Gastroesophageal sphincter (tissue), 4 donors: ENCODE results near the gene SLC35E4. TPM values are rescaled to one million over a fixed set of nuclear protein-coding genes. Genes with fewer than 3 reads are reported as not detected.
A peak's percentile ranks its signal among the peaks of the same experiment; 100 is the strongest.

Source experiments
- ATAC-seq: fragments of 150-250 bp; one replicate; pipeline ENCODE4 v1.9.1; 2016; ENCODE audit warnings: mild to moderate bottlenecking, moderate library complexity
- H3K27ac ChIP-seq, 4 donors: fragments of 200-600 bp; sonication (generic) in 3 of 4; 1 replicate in 3 of 4; 2 replicates in 1 of 4; pipeline ENCODE4 v1.5.1; 2016 to 2019
- H3K27me3 ChIP-seq: fragments of 200-600 bp; sonication (generic); one replicate; pipeline ENCODE4 v1.5.1; 2019
- H3K36me3 ChIP-seq, 2 donors: fragments of 200-600 bp; sonication (generic); one replicate each; pipeline ENCODE4 v1.5.1; 2019; ENCODE audit warnings: control low read depth in 1 of 2
- H3K4me1 ChIP-seq, 3 donors: fragments of 200-600 bp; sonication (generic); 1 replicate in 2 of 3; 2 replicates in 1 of 3; pipeline ENCODE4 v1.5.1; 2016 to 2019; ENCODE audit warnings: control low read depth in 2 of 3
- H3K4me3 ChIP-seq, 2 donors: fragments of 200-600 bp; sonication (generic); one replicate each; pipeline ENCODE4 v1.5.1; 2019; ENCODE audit warnings: mild to moderate bottlenecking in 1 of 2, moderate library complexity in 1 of 2
- H3K9me3 ChIP-seq, 3 donors: fragments of 200-600 bp; sonication (generic); one replicate each; pipeline ENCODE4 v1.5.1; 2017 to 2019; ENCODE audit warnings: control low read depth in 2 of 3
- EP300 ChIP-seq: sonication (generic); formaldehyde crosslinking; IDR thresholded peaks from one replicate; pipeline ENCODE4 v1.6.1; 2017; ENCODE audit warnings: antibody characterized with exemption, mild to moderate bottlenecking
- POLR2A ChIP-seq, 2 donors: fragments of 450-650 bp; IDR thresholded peaks; one replicate each; pipeline ENCODE4 v1.6.1; 2017; ENCODE audit warnings: antibody characterized with exemption in 2 of 2, mild to moderate bottlenecking in 2 of 2, moderate library complexity in 1 of 2
- POLR2AphosphoS5 ChIP-seq: sonication (generic); formaldehyde crosslinking; IDR thresholded peaks from one replicate; pipeline ENCODE4 v1.6.1; 2017; ENCODE audit warnings: antibody characterized with exemption
- WGBS, 2 donors: methylation state at CpG; one replicate each; pipeline ENCODE4 v1.1.5; 2018; ENCODE audit warnings: low coverage in 1 of 2; 5-methylcytosine and 5-hydroxymethylcytosine counted together
- total RNA-seq, 4 donors: library from RNA; depleted of rRNA; stranded (reverse); fragments of >200 nt; gene quantifications; one replicate each; pipeline ENCODE4 v1.1.0, GENCODE V29; 2016
- TF ChIP-seq, protein P1 (sequence below), 4 experiments: fragments of 200-600 bp in 2 of 4; fragments of 450-650 bp in 2 of 4; sonication (generic) in 1 of 4; IDR thresholded peaks; one replicate each; pipeline ENCODE4 v1.5.1; 2017 to 2019; ENCODE audit warnings: antibody characterized with exemption in 4 of 4, mild to moderate bottlenecking in 2 of 4, moderate library complexity in 2 of 4

The SLC35E4 gene
- total RNA-seq, 4 donors from 2014 or later = 6.5 to 13.5 (median 10.9) TPM

DNA sequence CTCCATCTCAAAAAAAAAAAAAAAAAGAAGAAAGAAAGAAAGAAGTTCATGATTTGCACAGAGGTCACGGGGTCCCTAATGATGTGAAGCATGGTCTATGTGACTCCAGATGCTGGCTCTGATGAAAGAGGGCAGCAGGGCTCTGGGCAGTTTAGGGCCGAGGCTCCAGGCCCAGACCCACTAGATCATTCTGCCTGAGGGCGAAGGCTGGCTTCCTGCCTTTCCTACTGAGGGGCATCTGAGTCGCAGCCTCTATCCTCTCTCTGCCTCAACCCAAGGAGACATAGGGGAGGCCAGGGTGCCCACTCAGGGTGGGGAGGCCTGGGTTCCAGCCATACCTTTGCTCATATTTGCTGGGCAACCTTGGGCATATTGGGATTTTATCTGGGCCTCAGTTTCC, 4.8 kb downstream of the SLC35E4 start:
- TF ChIP-seq POLR2A (IDR thresholded peaks at IDR 0.05) = no peak
- TF ChIP-seq, protein P1, sequence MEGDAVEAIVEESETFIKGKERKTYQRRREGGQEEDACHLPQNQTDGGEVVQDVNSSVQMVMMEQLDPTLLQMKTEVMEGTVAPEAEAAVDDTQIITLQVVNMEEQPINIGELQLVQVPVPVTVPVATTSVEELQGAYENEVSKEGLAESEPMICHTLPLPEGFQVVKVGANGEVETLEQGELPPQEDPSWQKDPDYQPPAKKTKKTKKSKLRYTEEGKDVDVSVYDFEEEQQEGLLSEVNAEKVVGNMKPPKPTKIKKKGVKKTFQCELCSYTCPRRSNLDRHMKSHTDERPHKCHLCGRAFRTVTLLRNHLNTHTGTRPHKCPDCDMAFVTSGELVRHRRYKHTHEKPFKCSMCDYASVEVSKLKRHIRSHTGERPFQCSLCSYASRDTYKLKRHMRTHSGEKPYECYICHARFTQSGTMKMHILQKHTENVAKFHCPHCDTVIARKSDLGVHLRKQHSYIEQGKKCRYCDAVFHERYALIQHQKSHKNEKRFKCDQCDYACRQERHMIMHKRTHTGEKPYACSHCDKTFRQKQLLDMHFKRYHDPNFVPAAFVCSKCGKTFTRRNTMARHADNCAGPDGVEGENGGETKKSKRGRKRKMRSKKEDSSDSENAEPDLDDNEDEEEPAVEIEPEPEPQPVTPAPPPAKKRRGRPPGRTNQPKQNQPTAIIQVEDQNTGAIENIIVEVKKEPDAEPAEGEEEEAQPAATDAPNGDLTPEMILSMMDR (IDR thresholded peaks at IDR 0.05) = no peak
- TF ChIP-seq POLR2AphosphoS5 = no peak
- no peak for TF ChIP-seq EP300
- no peaks in the 10 kb centered on the region for H3K36me3 ChIP-seq
- H3K27ac ChIP-seq = no peak overlapping the region
- 96% methylated on average over 3 of the region's 4 CpGs; no CpG with 5 or more reads in 1 of the 2 donors for WGBS, 2 donors
- H3K4me1 ChIP-seq = peaks cover 0 to 65% (median 24%) of the 10 kb centered on the region in 3 donors
- H3K4me3 ChIP-seq = no peak overlapping the region
- ATAC-seq = no peak
- no peaks in the 10 kb centered on the region for H3K27me3 ChIP-seq
- no peaks in the 10 kb centered on the region for H3K9me3 ChIP-seq

DNA sequence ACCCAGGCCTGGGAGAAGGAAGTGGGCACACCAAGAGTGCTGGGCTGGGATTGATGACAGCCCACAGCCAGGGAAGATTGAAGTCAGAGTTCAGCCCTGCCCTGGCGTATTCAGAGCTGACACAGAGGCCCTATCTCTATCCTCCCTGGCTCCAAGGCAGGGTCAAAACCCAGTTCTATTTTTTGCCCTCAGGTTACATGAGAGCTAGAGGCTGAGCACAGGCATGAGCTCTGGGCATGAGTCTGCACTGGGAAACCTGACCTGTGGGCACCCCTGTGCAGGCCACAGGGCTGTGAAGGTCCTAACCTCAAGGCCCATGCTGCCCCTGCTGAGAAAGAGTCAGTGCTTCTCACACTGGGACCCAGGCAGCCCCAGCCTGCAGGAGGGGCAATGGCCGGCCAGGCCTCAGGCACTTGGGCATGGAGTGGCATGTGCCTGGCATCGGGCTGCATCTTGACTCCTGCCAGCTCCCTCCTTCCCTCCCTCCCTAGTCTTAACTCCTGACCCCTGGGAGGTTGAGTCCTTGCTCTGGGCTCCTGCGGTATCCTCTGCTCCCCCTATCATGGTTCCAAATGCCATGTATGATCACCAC, 5.4 kb downstream of the SLC35E4 start:
- no peak for ATAC-seq
- no peaks in the 10 kb centered on the region for H3K9me3 ChIP-seq
- TF ChIP-seq EP300 = no peak
- TF ChIP-seq POLR2A (IDR thresholded peaks at IDR 0.05) = no peak
- no peak for TF ChIP-seq POLR2AphosphoS5
- TF ChIP-seq, protein P1 (IDR thresholded peaks at IDR 0.05) = no peak
- no peak overlapping the region for H3K27ac ChIP-seq
- H3K4me3 ChIP-seq = no peak overlapping the region
- H3K4me1 ChIP-seq = peaks cover 0 to 59% (median 24%) of the 10 kb centered on the region in 3 donors
- no peaks in the 10 kb centered on the region for H3K27me3 ChIP-seq
- H3K36me3 ChIP-seq = no peaks in the 10 kb centered on the region
- 94% methylated on average over 2 of the region's 4 CpGs; no CpG with 5 or more reads in 1 of the 2 donors for WGBS, 2 donors

DNA sequence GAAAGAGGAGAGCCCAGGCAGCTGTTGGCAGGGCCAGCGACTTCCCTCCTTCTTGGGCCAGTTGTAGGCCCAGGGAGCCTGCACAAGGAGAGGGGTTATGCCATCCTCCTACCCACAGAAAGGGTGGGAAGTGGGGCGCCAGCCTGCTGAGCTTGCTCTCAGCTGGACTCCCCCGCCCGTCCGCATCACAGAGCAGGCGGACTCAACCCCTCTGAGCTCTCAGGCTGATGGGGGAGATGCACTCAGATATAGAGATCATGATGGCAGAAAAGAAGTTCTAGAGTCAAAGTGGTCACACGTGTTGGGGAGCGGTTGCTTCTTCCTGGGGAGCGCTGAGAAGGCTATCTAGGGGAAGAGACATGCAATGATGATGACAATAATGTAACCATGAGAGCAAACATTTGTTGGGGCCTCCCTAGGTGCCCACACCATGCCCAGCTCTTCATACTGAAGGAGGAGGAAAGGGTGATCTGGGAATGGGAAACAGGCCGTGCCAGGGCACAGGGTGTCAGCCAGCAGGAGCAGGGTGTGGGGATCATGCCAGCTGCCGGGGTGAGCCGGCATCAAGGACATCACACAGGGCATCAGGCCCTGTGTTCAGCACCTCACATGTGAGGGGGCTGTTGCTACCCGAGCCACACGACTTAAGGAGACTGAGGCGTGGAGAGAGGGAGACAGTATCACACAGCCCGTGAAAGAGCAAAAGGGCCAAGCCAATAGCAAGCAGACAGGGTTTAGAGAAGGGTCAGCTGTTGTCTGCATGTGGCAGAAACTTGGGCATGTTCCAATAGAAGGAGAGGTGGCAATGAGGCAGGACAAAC, 7.7 kb downstream of the SLC35E4 start:
- 54 to 64% methylated on average over 5 to 9 of the region's 16 CpGs for WGBS, 2 donors
- Histone ChIP-seq H3K4me1 (peaks cover 0 to 36% (median 5%) of the 10 kb centered on the region in 3 donors), H3K4me3 (no peak overlapping the region), H3K27me3 (no peaks in the 10 kb centered on the region), H3K9me3 (no peaks in the 10 kb centered on the region), H3K27ac (peak overlapping the region in 1 of 4 donors; percentile 4), H3K36me3 (peaks cover 0 to 19% of the 10 kb centered on the region in 2 donors)
- ATAC-seq = no peak
- TF ChIP-seq POLR2A (IDR thresholded peaks at IDR 0.05) (no peak), POLR2AphosphoS5 (no peak)

DNA sequence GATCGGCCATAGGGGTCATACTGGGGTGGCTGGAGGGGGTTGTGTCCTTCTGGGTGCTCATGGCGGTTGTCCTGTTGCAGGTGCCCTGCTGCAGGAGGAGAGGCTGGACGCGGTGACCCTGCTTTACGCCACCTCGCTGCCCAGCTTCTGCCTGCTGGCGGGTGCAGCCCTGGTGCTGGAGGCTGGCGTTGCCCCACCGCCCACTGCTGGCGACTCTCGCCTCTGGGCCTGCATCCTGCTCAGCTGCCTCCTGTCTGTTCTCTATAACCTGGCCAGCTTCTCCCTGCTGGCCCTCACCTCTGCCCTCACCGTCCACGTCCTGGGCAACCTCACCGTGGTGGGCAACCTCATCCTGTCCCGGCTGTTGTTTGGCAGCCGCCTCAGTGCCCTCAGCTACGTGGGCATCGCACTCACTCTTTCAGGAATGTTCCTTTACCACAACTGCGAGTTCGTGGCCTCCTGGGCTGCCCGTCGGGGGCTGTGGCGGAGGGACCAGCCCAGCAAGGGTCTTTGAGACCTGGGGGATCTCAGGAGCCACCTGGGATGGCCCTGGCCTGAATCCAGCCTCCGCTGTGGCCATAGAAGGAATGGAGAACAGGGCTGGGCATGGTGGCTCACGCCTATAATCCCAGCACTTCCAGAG, 11.1 kb downstream of the SLC35E4 start:
- Histone ChIP-seq H3K9me3 (no peaks in the 10 kb centered on the region), H3K36me3 (peaks cover 0 to 21% of the 10 kb centered on the region in 2 donors), H3K27ac (no peak overlapping the region), H3K27me3 (no peaks in the 10 kb centered on the region), H3K4me3 (no peak overlapping the region), H3K4me1 (peaks cover 0 to 28% (median 3%) of the 10 kb centered on the region in 3 donors)
- ATAC-seq = no peak
- TF ChIP-seq, protein P1 (IDR thresholded peaks at IDR 0.05) = no peak
- no peak for TF ChIP-seq POLR2A (IDR thresholded peaks at IDR 0.05)
- no peak for TF ChIP-seq POLR2AphosphoS5
- WGBS, 2 donors = 90 to 100% methylated on average over 5 to 10 of the region's 25 CpGs

DNA sequence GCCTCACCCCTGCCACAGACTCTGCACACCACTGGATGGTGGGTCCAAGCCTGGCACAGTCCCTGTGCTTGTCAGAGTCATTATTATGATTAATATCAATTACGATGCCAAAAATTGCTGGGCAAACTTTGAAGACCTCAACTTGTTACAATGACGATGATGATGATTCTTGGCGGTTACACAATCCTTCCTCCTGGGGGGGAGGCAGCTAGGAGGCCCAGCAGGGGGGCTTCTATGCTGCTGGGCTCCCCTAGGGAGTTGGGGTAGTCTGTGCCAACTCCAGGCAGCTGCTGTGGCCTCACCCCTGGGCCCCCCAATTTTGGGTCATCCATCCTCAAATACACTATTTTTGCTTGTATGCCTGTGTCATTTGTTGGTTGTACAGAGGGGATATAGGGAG, 12.0 kb downstream of the SLC35E4 start:
- TF ChIP-seq EP300 = no peak
- 83% methylated on average over 3 of the region's 3 CpGs; no CpG with 5 or more reads in 1 of the 2 donors for WGBS, 2 donors
- Histone ChIP-seq H3K9me3 (no peaks in the 10 kb centered on the region), H3K36me3 (peaks cover 0 to 21% of the 10 kb centered on the region in 2 donors), H3K27ac (no peak overlapping the region), H3K4me3 (no peak overlapping the region), H3K4me1 (peaks cover 0 to 28% (median 3%) of the 10 kb centered on the region in 3 donors), H3K27me3 (no peaks in the 10 kb centered on the region)
- no peak for ATAC-seq
